ENCODE data around the gene ZSCAN30.

DNA sequence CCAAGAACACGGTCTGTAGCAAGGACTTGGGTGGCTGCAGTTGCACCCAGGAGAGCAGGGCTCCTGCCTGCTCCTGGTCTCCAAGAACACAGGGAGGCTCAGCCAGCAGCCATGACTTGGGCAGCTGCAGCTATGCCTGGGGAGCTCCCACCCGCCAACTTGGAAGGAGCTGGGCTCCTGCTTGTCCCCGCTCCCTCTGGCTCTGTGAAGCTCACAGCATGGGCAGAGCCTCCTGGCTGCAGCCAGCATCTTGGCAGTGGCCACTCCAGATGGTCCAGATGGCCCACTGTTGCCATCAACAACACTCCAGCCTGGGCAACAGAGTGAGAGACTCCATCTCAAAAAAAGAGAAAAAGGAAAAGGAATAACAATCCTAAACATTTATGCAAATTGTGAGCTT lies 5.2 kb downstream of the ZSCAN30 start:
- TF ChIP-seq FOXP2 (optimal IDR thresholded peaks at IDR 0.05; ENCODE audit: borderline replicate concordance, extremely low read depth, extremely low read length, insufficient read depth) (no peak), POLR2AphosphoS5 (IDR thresholded peaks at IDR 0.05; ENCODE audit: low read depth, low read length) (no peak)

Measured in PFSK-1 (cell line).